Fibroblast of lung (primary cell): ENCODE results near the gene HTRA3. TPM values are rescaled to one million over a fixed set of nuclear protein-coding genes. Genes with fewer than 3 reads are reported as not detected.

ENCODE experiments used
- DNase-seq, 2 donors: peaks; one replicate each; pipeline versions ENCODE4 v3.0.0 to v3.0.0-alpha.2; 2010; ENCODE audit warnings: low read depth in 2 of 2
- H2AFZ ChIP-seq: 2 replicates; pipeline ENCODE4 v1.5.1; 2012; ENCODE audit warnings: low read length, control low read depth, inconsistent platforms
- H3K27ac ChIP-seq: 2 replicates; pipeline ENCODE4 v1.5.1; 2011; ENCODE audit warnings: low read length, control low read depth; ENCODE audit not compliant: insufficient read depth
- H3K27me3 ChIP-seq: 2 replicates; pipeline ENCODE4 v1.5.1; 2011; ENCODE audit warnings: mild to moderate bottlenecking, low read length; ENCODE audit not compliant: control insufficient read depth, insufficient read depth
- H3K36me3 ChIP-seq: 2 replicates; pipeline ENCODE4 v1.5.1; 2011; ENCODE audit warnings: low read length; ENCODE audit not compliant: control insufficient read depth, insufficient read depth
- H3K4me1 ChIP-seq: 2 replicates; pipeline ENCODE4 v1.5.1; 2011; ENCODE audit warnings: low read length; ENCODE audit not compliant: control insufficient read depth, insufficient read depth; ENCODE audit errors: extremely low read depth
- H3K4me2 ChIP-seq: 2 replicates; pipeline ENCODE4 v1.5.1; 2011; ENCODE audit warnings: low read length, control low read depth; ENCODE audit not compliant: insufficient read depth; ENCODE audit errors: extremely low read depth
- H3K4me3 ChIP-seq, 4 experiments: fragments of 200-600 bp in 1 of 4; sonication (generic) in 1 of 4; replicated peaks in 1 of 4; 2 replicates each; pipeline ENCODE4 v1.5.1; 2011 to 2016; ENCODE audit warnings: low read length in 4 of 4, low read depth in 3 of 4, mild to moderate bottlenecking in 3 of 4, control low read depth in 2 of 4, inconsistent platforms in 1 of 4, mixed read lengths in 1 of 4; ENCODE audit not compliant: insufficient read depth in 1 of 4; ENCODE audit errors: control extremely low read depth in 1 of 4
- H3K79me2 ChIP-seq: 2 replicates; pipeline ENCODE4 v1.5.1; 2012; ENCODE audit warnings: mild to moderate bottlenecking, low read length, inconsistent platforms; ENCODE audit not compliant: control insufficient read depth, insufficient read depth
- H3K9ac ChIP-seq: 2 replicates; pipeline ENCODE4 v1.5.1; 2011; ENCODE audit warnings: mild to moderate bottlenecking, low read length, control low read depth; ENCODE audit not compliant: insufficient read depth
- H3K9me3 ChIP-seq: 2 replicates; pipeline ENCODE4 v1.5.1; 2012; ENCODE audit warnings: low read depth, low read length; ENCODE audit not compliant: control insufficient read depth, insufficient read depth
- H4K20me1 ChIP-seq: 2 replicates; pipeline ENCODE4 v1.5.1; 2011; ENCODE audit warnings: low read length; ENCODE audit not compliant: control insufficient read depth, insufficient read depth; ENCODE audit errors: extremely low read depth
- EZH2 ChIP-seq: IDR thresholded peaks from 2 replicates; pipeline ENCODE4 v1.5.1; 2012; ENCODE audit warnings: low read length, control low read depth, mild to moderate bottlenecking; ENCODE audit errors: missing control alignments
- polyA plus RNA-seq, 2 donors: library from polyadenylated mRNA; depleted of rRNA in 1 of 2; stranded (reverse) in 1 of 2; unstranded in 1 of 2; fragments of >200 nt; gene quantifications; 2 replicates each; pipeline ENCODE4 v1.2.1, GENCODE V29; 2011 to 2012; ENCODE audit warnings: missing spikeins in 1 of 2
- total RNA-seq: library from RNA; depleted of rRNA; stranded (reverse); fragments of >200 nt; gene quantifications from 2 replicates; pipeline ENCODE4 v1.2.1, GENCODE V29; 2014
- TF ChIP-seq, protein P1 (sequence below), 2 donors: IDR thresholded peaks in 1 of 2; conservative IDR thresholded peaks in 1 of 2; 1 replicate in 1 of 2; 2 replicates in 1 of 2; pipeline ENCODE4 v1.5.1; 2011 to 2012; ENCODE audit warnings: low read length in 2 of 2, control low read depth in 1 of 2, inconsistent platforms in 1 of 2, low read depth in 1 of 2, mild to moderate bottlenecking in 1 of 2

The HTRA3 gene
- total and polyA plus RNA-seq, 2 donors (not counting 1 experiment from before 2014, with no cell fraction given), result 2.8 to 3.5 TPM

- TF ChIP-seq, protein P1, sequence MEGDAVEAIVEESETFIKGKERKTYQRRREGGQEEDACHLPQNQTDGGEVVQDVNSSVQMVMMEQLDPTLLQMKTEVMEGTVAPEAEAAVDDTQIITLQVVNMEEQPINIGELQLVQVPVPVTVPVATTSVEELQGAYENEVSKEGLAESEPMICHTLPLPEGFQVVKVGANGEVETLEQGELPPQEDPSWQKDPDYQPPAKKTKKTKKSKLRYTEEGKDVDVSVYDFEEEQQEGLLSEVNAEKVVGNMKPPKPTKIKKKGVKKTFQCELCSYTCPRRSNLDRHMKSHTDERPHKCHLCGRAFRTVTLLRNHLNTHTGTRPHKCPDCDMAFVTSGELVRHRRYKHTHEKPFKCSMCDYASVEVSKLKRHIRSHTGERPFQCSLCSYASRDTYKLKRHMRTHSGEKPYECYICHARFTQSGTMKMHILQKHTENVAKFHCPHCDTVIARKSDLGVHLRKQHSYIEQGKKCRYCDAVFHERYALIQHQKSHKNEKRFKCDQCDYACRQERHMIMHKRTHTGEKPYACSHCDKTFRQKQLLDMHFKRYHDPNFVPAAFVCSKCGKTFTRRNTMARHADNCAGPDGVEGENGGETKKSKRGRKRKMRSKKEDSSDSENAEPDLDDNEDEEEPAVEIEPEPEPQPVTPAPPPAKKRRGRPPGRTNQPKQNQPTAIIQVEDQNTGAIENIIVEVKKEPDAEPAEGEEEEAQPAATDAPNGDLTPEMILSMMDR (conservative IDR thresholded peaks at IDR 0.05 in 1 of 2, IDR thresholded peaks at IDR 0.05 in 1 of 2; ENCODE audit: low read depth in 1 of 2, low read length in 2 of 2), result no peak
- no peak for TF ChIP-seq EZH2
- no peak overlapping the region for H3K4me2 ChIP-seq
- no peaks in the 10 kb centered on the region for H4K20me1 ChIP-seq
- no peaks in the 10 kb centered on the region for H3K9me3 ChIP-seq
- peak; percentile 44 to 91 for DNase-seq
- no peak overlapping the region for H3K4me3 ChIP-seq
- H2AFZ ChIP-seq, result no peak overlapping the region
- no peaks in the 10 kb centered on the region for H3K36me3 ChIP-seq
- H3K9ac ChIP-seq, result no peak overlapping the region
- H3K27ac ChIP-seq, result no peak overlapping the region
- H3K4me1 ChIP-seq, result peaks cover 3% of the 10 kb centered on the region
- no peaks in the 10 kb centered on the region for H3K79me2 ChIP-seq
- H3K27me3 ChIP-seq, result peaks cover 16% of the 10 kb centered on the region
Measured at GRCh38 chr4:8353912-8354453, 84.4 kb downstream of the HTRA3 start.

GRCh38 chr4:8355306-8355705 lies 85.8 kb downstream of the HTRA3 start:
- Histone ChIP-seq H3K9ac (no peak overlapping the region), H3K9me3 (no peaks in the 10 kb centered on the region), H4K20me1 (no peaks in the 10 kb centered on the region), H2AFZ (no peak overlapping the region), H3K4me2 (no peak overlapping the region), H3K27me3 (peaks cover 16% of the 10 kb centered on the region), H3K4me3 (no peak overlapping the region), H3K79me2 (no peaks in the 10 kb centered on the region), H3K27ac (no peak overlapping the region), H3K36me3 (no peaks in the 10 kb centered on the region), H3K4me1 (peaks cover 3% of the 10 kb centered on the region)
- no peak for TF ChIP-seq EZH2
- TF ChIP-seq, protein P1 (conservative IDR thresholded peaks at IDR 0.05 in 1 of 2, IDR thresholded peaks at IDR 0.05 in 1 of 2; ENCODE audit: low read depth in 1 of 2, low read length in 2 of 2), result no peak
- DNase-seq, result peak in 1 of 2 donors; percentile 78

- Histone ChIP-seq H4K20me1 (no peaks in the 10 kb centered on the region), H3K27ac (no peak overlapping the region), H3K4me2 (no peak overlapping the region), H3K4me1 (peaks cover 3% of the 10 kb centered on the region), H3K9me3 (no peaks in the 10 kb centered on the region), H3K9ac (no peak overlapping the region), H3K79me2 (no peaks in the 10 kb centered on the region), H3K36me3 (no peaks in the 10 kb centered on the region), H3K27me3 (peaks cover 16% of the 10 kb centered on the region), H3K4me3 (no peak overlapping the region), H2AFZ (no peak overlapping the region)
- peak in 1 of 2 donors; percentile 64 for DNase-seq
- no peak for TF ChIP-seq EZH2
- TF ChIP-seq, protein P1 (conservative IDR thresholded peaks at IDR 0.05 in 1 of 2, IDR thresholded peaks at IDR 0.05 in 1 of 2; ENCODE audit: low read depth in 1 of 2, low read length in 2 of 2), result no peak
Measured at GRCh38 chr4:8355864-8356565, 86.5 kb downstream of the HTRA3 start.

Other genes with a start within 250 kb of the HTRA3 start
- gene ABLIM2, start 110.9 kb upstream of the HTRA3 start, total RNA-seq, result 0.26 and 0.66 TPM in 2 replicates
- gene ABLIM2, start 110.9 kb upstream of the HTRA3 start, polyA plus RNA-seq, result 0.15 and 2.6 TPM in 2 replicates
- 3.9 and 11.6 TPM in 2 replicates for gene SH3TC1, start 70.5 kb upstream of the HTRA3 start, total RNA-seq
- gene SH3TC1, start 70.5 kb upstream of the HTRA3 start, polyA plus RNA-seq, result 0.67 and 3.3 TPM in 2 replicates
- 21.6 and 23.8 TPM in 2 replicates for gene ACOX3, start 171.0 kb downstream of the HTRA3 start, total RNA-seq
- 6.8 and 8.3 TPM in 2 replicates for gene ACOX3, start 171.0 kb downstream of the HTRA3 start, polyA plus RNA-seq
- gene TRMT44, start 171.0 kb downstream of the HTRA3 start, total RNA-seq, result 12.8 and 14.0 TPM in 2 replicates
- 5.5 and 6.5 TPM in 2 replicates for gene TRMT44, start 171.0 kb downstream of the HTRA3 start, polyA plus RNA-seq